ENCODE results near the gene AQP12B.
"Not testable (repeated sequence)": the region's sequence is repeated elsewhere in the genome, so short reads cannot be mapped to it uniquely, and the experiment has no call there.

The AQP12B gene

GRCh38 chr2:240685771-240686371 lies 3.2 kb upstream of the AQP12B start:
- no peak for DNase-seq (ENCODE audit: low read depth in 1 of 2, low spot score in 1 of 2)

- not testable (repeated sequence) for DNase-seq (ENCODE audit: low read depth in 1 of 2, low spot score in 1 of 2)
Measured at GRCh38 chr2:240683980-240684728, 1.5 kb upstream of the AQP12B start.

- not testable (repeated sequence) for DNase-seq (ENCODE audit: low read depth in 1 of 2, low spot score in 1 of 2)
Measured at GRCh38 chr2:240683329-240683979, 769 bp upstream of the AQP12B start.

- DNase-seq (ENCODE audit: low read depth in 1 of 2, low spot score in 1 of 2): not testable (repeated sequence)
Measured at GRCh38 chr2:240680185-240680584, 2.5 kb downstream of the AQP12B start.

- not testable (repeated sequence) for DNase-seq (ENCODE audit: low read depth in 1 of 2, low spot score in 1 of 2)
Measured at GRCh38 chr2:240678909-240679308, 3.8 kb downstream of the AQP12B start.

- DNase-seq (ENCODE audit: low read depth in 1 of 2, low spot score in 1 of 2): not testable (repeated sequence)
Measured at GRCh38 chr2:240678043-240678442, 4.6 kb downstream of the AQP12B start.

- not testable (repeated sequence) for DNase-seq (ENCODE audit: low read depth in 1 of 2, low spot score in 1 of 2)
Measured at GRCh38 chr2:240675345-240675744, 7.3 kb downstream of the AQP12B start.

- not testable (repeated sequence) for DNase-seq (ENCODE audit: low read depth in 1 of 2, low spot score in 1 of 2)
Measured at GRCh38 chr2:240674461-240675184, 8.1 kb downstream of the AQP12B start.

- no peak for DNase-seq (ENCODE audit: low read depth in 1 of 2, low spot score in 1 of 2)
Measured at GRCh38 chr2:240672701-240673190, 9.9 kb downstream of the AQP12B start.

GRCh38 chr2:240672076-240672700 lies 10.5 kb downstream of the AQP12B start:
- DNase-seq (ENCODE audit: low read depth in 1 of 2, low spot score in 1 of 2): no peak

- DNase-seq (ENCODE audit: low read depth in 1 of 2, low spot score in 1 of 2): no peak
Measured at GRCh38 chr2:240670950-240671349, 11.7 kb downstream of the AQP12B start.

GRCh38 chr2:240670402-240670801 lies 12.3 kb downstream of the AQP12B start:
- DNase-seq (ENCODE audit: low read depth in 1 of 2, low spot score in 1 of 2): no peak

- DNase-seq (ENCODE audit: low read depth in 1 of 2, low spot score in 1 of 2): no peak
Measured at GRCh38 chr2:240664622-240665021, 18.1 kb downstream of the AQP12B start.

GRCh38 chr2:240663546-240664190 lies 19.0 kb downstream of the AQP12B start:
- DNase-seq (ENCODE audit: low read depth in 1 of 2, low spot score in 1 of 2): no peak

GRCh38 chr2:240662681-240663080 lies 20.0 kb downstream of the AQP12B start:
- DNase-seq (ENCODE audit: low read depth in 1 of 2, low spot score in 1 of 2): no peak

GRCh38 chr2:240659883-240660282 lies 22.8 kb downstream of the AQP12B start:
- not testable (repeated sequence) for DNase-seq (ENCODE audit: low read depth in 1 of 2, low spot score in 1 of 2)

GRCh38 chr2:240655931-240656886 lies 26.5 kb downstream of the AQP12B start:
- DNase-seq (ENCODE audit: low read depth in 1 of 2, low spot score in 1 of 2): no peak

GRCh38 chr2:240651185-240651584 lies 31.5 kb downstream of the AQP12B start:
- no peak for DNase-seq (ENCODE audit: low read depth in 1 of 2, low spot score in 1 of 2)

GRCh38 chr2:240650254-240650965 lies 32.3 kb downstream of the AQP12B start:
- DNase-seq (ENCODE audit: low read depth in 1 of 2, low spot score in 1 of 2): no peak

Measured in activated T-helper 1 cell treated with anti-CD3 and anti-CD28 coated beads, Interleukin-2, amount 50 U/mL, for 16 hours (primary cell).